ENCODE results near the gene STXBP1.

Gene STXBP1

DNA sequence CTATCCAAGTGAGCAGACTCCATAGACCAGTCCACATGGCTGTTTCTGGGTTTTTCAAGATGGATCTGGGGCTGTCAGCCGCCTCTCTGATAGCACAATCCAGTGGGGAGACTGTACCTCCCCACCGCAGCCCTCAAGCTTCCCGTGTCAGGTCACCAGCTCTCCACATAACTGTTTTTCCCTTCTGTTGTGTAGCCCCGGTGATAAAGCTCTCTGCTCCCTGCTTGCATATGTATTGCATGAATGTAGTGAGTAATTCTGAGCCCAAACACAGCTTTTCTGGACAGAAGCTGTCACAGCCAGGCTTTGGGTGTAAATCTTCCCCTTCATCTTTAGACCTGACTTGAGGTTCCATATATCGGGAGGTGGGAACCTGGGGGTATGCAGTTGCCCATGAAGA lies 71.6 kb downstream of the STXBP1 start:
- Histone ChIP-seq H3K4me3 (no peak overlapping the region), H3K9ac (ENCODE audit: insufficient read length) (no peak overlapping the region), H3K36me3 (ENCODE audit: insufficient read depth, low read length) (no peaks in the 10 kb centered on the region), H3K9me3 (ENCODE audit: low read depth, low read length) (no peaks in the 10 kb centered on the region), H3K27ac (no peak overlapping the region)
- no peak for DNase-seq (ENCODE audit: low read depth, low spot score)
- TF ChIP-seq POLR2AphosphoS5 (IDR thresholded peaks at IDR 0.05; ENCODE audit: borderline replicate concordance, low read depth, low read length): no peak

- H3K9ac ChIP-seq (ENCODE audit: insufficient read length): no peak overlapping the region
- DNase-seq (ENCODE audit: low read depth, low spot score): no peak
- no peak overlapping the region for H3K4me3 ChIP-seq
- no peaks in the 10 kb centered on the region for H3K36me3 ChIP-seq (ENCODE audit: insufficient read depth, low read length)
- H3K27ac ChIP-seq: no peak overlapping the region
- no peak for TF ChIP-seq FOXP2 (optimal IDR thresholded peaks at IDR 0.05; ENCODE audit: control extremely low read depth, extremely low read length, insufficient read depth)
- no peaks in the 10 kb centered on the region for H3K9me3 ChIP-seq (ENCODE audit: low read depth, low read length)
Measured at GRCh38 chr9:127684576-127684975, 72.5 kb downstream of the STXBP1 start.

DNA sequence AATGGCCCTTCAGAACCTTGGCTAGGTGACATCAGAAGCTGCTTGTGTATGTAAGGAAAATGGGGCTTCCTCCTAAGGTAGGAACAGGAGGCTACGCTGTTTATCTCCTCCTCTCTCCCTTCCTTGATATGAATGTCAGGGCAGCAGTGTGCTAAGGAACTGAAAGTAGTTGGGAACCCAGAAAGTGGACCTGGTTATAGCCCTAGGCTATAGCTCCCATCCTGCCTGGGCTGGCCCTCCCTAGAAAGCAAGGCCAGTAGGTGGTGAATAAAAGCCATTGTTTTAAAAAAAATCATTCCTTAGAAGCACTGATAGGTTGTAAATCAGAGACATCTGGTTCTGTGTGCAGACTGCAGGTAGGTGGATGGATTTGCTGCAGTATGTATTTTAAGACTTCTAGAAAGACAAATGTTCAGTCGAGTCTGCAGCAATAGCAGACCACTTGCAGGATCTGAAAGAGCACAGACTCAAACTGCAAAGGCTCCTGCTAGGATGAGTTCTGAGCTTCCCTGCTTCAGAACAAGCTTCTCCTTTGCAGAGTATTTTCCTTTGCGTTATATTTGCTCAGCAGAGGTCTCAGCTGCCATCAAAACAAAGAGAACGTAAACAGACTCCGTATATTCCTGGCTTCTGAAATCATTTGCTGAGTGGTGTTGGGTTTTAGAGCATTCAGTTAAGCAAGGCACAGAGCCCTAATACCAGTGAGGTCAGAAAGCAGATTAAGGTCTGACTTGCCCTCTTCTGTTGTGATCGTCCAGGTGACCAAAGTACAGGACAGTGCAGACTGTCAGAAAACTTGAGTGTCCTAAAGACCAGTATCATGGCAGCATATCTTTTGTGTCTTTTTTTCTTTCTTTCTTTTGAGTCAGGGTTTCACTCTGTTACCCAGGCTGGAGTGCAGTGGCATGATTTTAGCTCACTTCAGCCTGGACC lies 74.7 kb downstream of the STXBP1 start:
- no peaks in the 10 kb centered on the region for H3K9me3 ChIP-seq (ENCODE audit: low read depth, low read length)
- H3K9ac ChIP-seq (ENCODE audit: insufficient read length): no peak overlapping the region
- no peak for TF ChIP-seq POLR2AphosphoS5 (IDR thresholded peaks at IDR 0.05; ENCODE audit: borderline replicate concordance, low read depth, low read length)
- no peak for TF ChIP-seq EZH2 (IDR thresholded peaks at IDR 0.05)
- TF ChIP-seq FOXP2 (optimal IDR thresholded peaks at IDR 0.05; ENCODE audit: control extremely low read depth, extremely low read length, insufficient read depth): no peak
- H3K36me3 ChIP-seq (ENCODE audit: insufficient read depth, low read length): no peaks in the 10 kb centered on the region
- no peak for DNase-seq (ENCODE audit: low read depth, low spot score)
- H3K4me3 ChIP-seq: no peak overlapping the region
- no peak overlapping the region for H3K27ac ChIP-seq

DNA sequence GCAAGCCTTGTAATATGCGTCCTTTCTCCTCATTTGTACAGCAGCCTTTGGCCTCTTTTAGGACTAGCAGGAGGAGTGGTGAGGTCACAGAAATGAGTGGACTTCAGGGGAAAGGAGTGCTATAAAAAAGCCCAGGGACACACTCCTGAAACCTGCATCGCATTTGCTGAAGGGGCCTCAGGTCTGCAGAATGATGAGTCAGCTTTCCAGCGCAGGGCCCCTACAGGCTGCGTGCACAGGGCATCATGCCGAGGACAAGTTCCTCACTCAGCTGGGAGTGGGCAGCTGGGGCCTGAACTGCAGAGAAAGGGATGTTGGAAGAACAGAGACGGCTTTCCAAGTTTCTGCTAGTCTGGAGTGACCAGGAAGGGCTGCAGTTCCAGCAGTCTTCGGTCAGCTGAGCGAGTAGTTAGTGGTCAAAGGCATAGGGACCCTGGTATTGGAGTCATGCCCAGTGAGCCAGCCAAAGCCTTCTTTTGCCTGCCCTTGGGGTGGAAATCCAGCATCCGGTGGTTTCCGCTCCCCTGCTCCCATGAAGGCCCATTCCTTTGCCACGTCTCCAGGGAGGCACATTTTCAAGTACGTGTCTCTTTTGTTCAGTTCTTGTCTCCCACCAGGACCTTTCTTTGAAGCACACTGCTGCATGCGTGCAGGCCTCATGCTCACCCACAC lies 77.4 kb downstream of the STXBP1 start:
- H3K27ac ChIP-seq: no peak overlapping the region
- no peak overlapping the region for H3K9ac ChIP-seq (ENCODE audit: insufficient read length)
- no peak overlapping the region for H3K4me3 ChIP-seq
- no peaks in the 10 kb centered on the region for H3K9me3 ChIP-seq (ENCODE audit: low read depth, low read length)
- TF ChIP-seq POLR2AphosphoS5 (IDR thresholded peaks at IDR 0.05; ENCODE audit: borderline replicate concordance, low read depth, low read length) (no peak), FOXP2 (optimal IDR thresholded peaks at IDR 0.05; ENCODE audit: control extremely low read depth, extremely low read length, insufficient read depth) (no peak), EZH2 (IDR thresholded peaks at IDR 0.05) (no peak)
- no peaks in the 10 kb centered on the region for H3K36me3 ChIP-seq (ENCODE audit: insufficient read depth, low read length)
- no peak for DNase-seq (ENCODE audit: low read depth, low spot score)

DNA sequence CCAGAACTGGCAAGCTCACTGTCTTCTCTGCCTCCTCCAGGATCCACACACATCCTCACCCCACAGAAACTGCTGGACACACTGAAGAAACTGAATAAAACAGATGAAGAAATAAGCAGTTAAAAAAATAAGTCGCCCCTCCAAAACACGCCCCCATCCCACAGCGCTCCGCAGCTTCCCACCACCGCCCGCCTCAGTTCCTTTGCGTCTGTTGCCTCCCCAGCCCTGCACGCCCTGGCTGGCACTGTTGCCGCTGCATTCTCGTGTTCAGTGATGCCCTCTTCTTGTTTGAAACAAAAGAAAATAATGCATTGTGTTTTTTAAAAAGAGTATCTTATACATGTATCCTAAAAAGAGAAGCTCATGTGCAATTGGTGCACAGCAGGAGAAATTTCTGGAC lies 78.7 kb downstream of the STXBP1 start:
- Histone ChIP-seq H3K4me3 (no peak overlapping the region), H3K9ac (ENCODE audit: insufficient read length) (no peak overlapping the region), H3K36me3 (ENCODE audit: insufficient read depth, low read length) (no peaks in the 10 kb centered on the region), H3K27ac (no peak overlapping the region), H3K9me3 (ENCODE audit: low read depth, low read length) (no peaks in the 10 kb centered on the region)
- no peak for DNase-seq (ENCODE audit: low read depth, low spot score)
- no peak for TF ChIP-seq EZH2 (IDR thresholded peaks at IDR 0.05)
- TF ChIP-seq POLR2AphosphoS5 (IDR thresholded peaks at IDR 0.05; ENCODE audit: borderline replicate concordance, low read depth, low read length): no peak
- no peak for TF ChIP-seq FOXP2 (optimal IDR thresholded peaks at IDR 0.05; ENCODE audit: control extremely low read depth, extremely low read length, insufficient read depth)

DNA sequence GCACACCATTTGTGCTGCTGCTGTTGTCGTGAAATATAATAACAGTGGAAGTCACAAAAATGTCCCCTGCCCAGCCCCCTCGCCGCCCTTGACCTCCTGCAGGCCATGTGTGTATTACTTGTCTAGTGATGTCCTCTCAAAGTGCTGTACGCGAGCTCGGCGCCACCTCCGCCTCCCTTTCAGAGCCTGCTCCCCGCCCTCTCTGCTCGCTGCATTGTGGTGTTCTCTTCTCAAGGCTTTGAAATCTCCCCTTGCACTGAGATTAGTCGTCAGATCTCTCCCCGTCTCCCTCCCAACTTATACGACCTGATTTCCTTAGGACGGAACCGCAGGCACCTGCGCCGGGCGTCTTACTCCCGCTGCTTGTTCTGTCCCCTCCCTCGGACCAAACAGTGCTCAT lies 80.0 kb downstream of the STXBP1 start:
- Histone ChIP-seq H3K9me3 (ENCODE audit: low read depth, low read length) (no peaks in the 10 kb centered on the region), H3K27ac (no peak overlapping the region), H3K36me3 (ENCODE audit: insufficient read depth, low read length) (no peaks in the 10 kb centered on the region), H3K9ac (ENCODE audit: insufficient read length) (no peak overlapping the region), H3K4me3 (no peak overlapping the region)
- no peak for DNase-seq (ENCODE audit: low read depth, low spot score)
- no peak for TF ChIP-seq EZH2 (IDR thresholded peaks at IDR 0.05)
- TF ChIP-seq POLR2AphosphoS5 (IDR thresholded peaks at IDR 0.05; ENCODE audit: borderline replicate concordance, low read depth, low read length): no peak
- TF ChIP-seq FOXP2 (optimal IDR thresholded peaks at IDR 0.05; ENCODE audit: control extremely low read depth, extremely low read length, insufficient read depth): no peak

- Histone ChIP-seq H3K27ac (no peak overlapping the region), H3K9ac (ENCODE audit: insufficient read length) (no peak overlapping the region), H3K9me3 (ENCODE audit: low read depth, low read length) (no peaks in the 10 kb centered on the region), H3K4me3 (no peak overlapping the region), H3K36me3 (ENCODE audit: insufficient read depth, low read length) (no peaks in the 10 kb centered on the region)
- TF ChIP-seq EZH2 (IDR thresholded peaks at IDR 0.05) (no peak), POLR2AphosphoS5 (IDR thresholded peaks at IDR 0.05; ENCODE audit: borderline replicate concordance, low read depth, low read length) (no peak), FOXP2 (optimal IDR thresholded peaks at IDR 0.05; ENCODE audit: control extremely low read depth, extremely low read length, insufficient read depth) (no peak)
- no peak for DNase-seq (ENCODE audit: low read depth, low spot score)
Measured at GRCh38 chr9:127693143-127693542, 81.1 kb downstream of the STXBP1 start.

DNA sequence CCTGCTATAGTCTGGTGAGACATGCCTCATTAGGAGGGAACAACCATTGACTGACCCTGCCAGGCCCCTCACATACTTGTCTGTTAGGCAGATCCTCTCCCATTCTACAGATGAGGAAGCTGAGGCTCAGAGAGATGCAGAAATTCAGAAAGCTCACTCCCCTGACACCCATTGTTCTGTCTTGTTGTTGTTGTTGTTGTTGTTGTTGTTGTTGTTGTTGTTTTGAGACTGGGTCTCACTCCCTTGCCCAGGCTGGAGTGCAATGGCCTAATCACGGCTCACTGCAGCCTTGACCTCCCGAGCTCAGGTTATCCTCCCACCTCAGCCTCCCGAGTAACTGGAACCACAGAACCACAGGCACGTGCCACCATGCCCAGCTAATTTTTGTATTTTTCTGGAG lies 81.6 kb downstream of the STXBP1 start:
- H3K36me3 ChIP-seq (ENCODE audit: insufficient read depth, low read length): no peaks in the 10 kb centered on the region
- no peak for DNase-seq (ENCODE audit: low read depth, low spot score)
- TF ChIP-seq POLR2AphosphoS5 (IDR thresholded peaks at IDR 0.05; ENCODE audit: borderline replicate concordance, low read depth, low read length) (no peak), EZH2 (IDR thresholded peaks at IDR 0.05) (no peak), FOXP2 (optimal IDR thresholded peaks at IDR 0.05; ENCODE audit: control extremely low read depth, extremely low read length, insufficient read depth) (no peak)
- H3K9me3 ChIP-seq (ENCODE audit: low read depth, low read length): no peaks in the 10 kb centered on the region
- no peak overlapping the region for H3K9ac ChIP-seq (ENCODE audit: insufficient read length)
- H3K27ac ChIP-seq: no peak overlapping the region
- no peak overlapping the region for H3K4me3 ChIP-seq
